HepG2 (cell line): ENCODE measurements around the gene DRC3. TPM values are rescaled to one million over a fixed set of nuclear protein-coding genes. Genes with fewer than 3 reads are reported as not detected.

Source experiments
- CAMTA2 ChIP-seq: sonication (generic); formaldehyde crosslinking; IDR thresholded peaks from 2 replicates; pipeline ENCODE4 v1.4.0; 2020; ENCODE audit warnings: mild to moderate bottlenecking, missing genetic modification reagents, borderline replicate concordance
- ZFY ChIP-seq: sonication (generic); formaldehyde crosslinking; IDR thresholded peaks from 2 replicates; pipeline ENCODE4 v1.4.0; 2020; ENCODE audit warnings: missing genetic modification reagents
- ZNF3 ChIP-seq: IDR thresholded peaks from 2 replicates; pipeline ENCODE4 v1.7.0; 2017; ENCODE audit warnings: inconsistent platforms
- ZNF564 ChIP-seq: sonication (generic); formaldehyde crosslinking; IDR thresholded peaks from 2 replicates; pipeline ENCODE4 v1.8.1; 2023; ENCODE audit warnings: mild to moderate bottlenecking, missing genetic modification reagents
- ZNF589 ChIP-seq: sonication (generic); formaldehyde crosslinking; conservative IDR thresholded peaks from 2 replicates; pipeline ENCODE4 v1.8.0; 2022; ENCODE audit warnings: mild to moderate bottlenecking, moderate library complexity, missing genetic modification reagents
- polyA plus RNA-seq, 8 experiments: library from polyadenylated mRNA; depleted of rRNA in 3 of 8; stranded (reverse) in 7 of 8; unstranded in 1 of 8; fragments of >200 nt; fragmentation: Illumina TruSeq in 4 of 8; extraction: Trizol in 4 of 8; gene quantifications; 2 replicates each; pipeline versions ENCODE4 v1.2.1 to v1.2.3, GENCODE V29; 2011 to 2016; ENCODE audit warnings: low read depth in 4 of 8, missing spikeins in 1 of 8, mixed read lengths in 1 of 8; ENCODE audit not compliant: insufficient read depth in 1 of 8
- total RNA-seq, 5 experiments: library from RNA; depleted of rRNA; stranded (reverse); fragments of >200 nt; fragmentation: Illumina TruSeq; extraction: Trizol; gene quantifications; 2 replicates each; pipeline ENCODE4 v1.2.3, GENCODE V29; 2016; ENCODE audit warnings: low read depth in 1 of 5
- TF ChIP-seq, protein P1 (sequence below): sonication (generic); formaldehyde crosslinking; IDR thresholded peaks from 2 replicates; pipeline ENCODE4 v1.4.0; 2020; ENCODE audit warnings: mild to moderate bottlenecking, missing genetic modification reagents, borderline replicate concordance
- TF ChIP-seq, protein P2 (sequence below): sonication (generic); formaldehyde crosslinking; IDR thresholded peaks from 2 replicates; pipeline ENCODE4 v1.5.1; 2020; ENCODE audit warnings: missing genetic modification reagents, mild to moderate bottlenecking, borderline replicate concordance
- TF ChIP-seq, protein P3 (sequence below): sonication (generic); formaldehyde crosslinking; IDR thresholded peaks from 2 replicates; pipeline ENCODE4 v1.4.0; 2020; ENCODE audit warnings: missing genetic modification reagents
- TF ChIP-seq, protein P4 (sequence below): sonication (generic); formaldehyde crosslinking; IDR thresholded peaks from 2 replicates; pipeline ENCODE4 v1.4.0; 2020; ENCODE audit warnings: missing genetic modification reagents, borderline replicate concordance
- TF ChIP-seq, protein P5 (sequence below): sonication (generic); formaldehyde crosslinking; IDR thresholded peaks from 2 replicates; pipeline ENCODE4 v1.4.0; 2020; ENCODE audit warnings: missing genetic modification reagents

The DRC3 gene
- total and polyA plus RNA-seq, 2 of the 13 experiments (the other 11 are each of a cell fraction or from before 2014, with no cell fraction given): 0.53 to 0.87 TPM

DNA sequence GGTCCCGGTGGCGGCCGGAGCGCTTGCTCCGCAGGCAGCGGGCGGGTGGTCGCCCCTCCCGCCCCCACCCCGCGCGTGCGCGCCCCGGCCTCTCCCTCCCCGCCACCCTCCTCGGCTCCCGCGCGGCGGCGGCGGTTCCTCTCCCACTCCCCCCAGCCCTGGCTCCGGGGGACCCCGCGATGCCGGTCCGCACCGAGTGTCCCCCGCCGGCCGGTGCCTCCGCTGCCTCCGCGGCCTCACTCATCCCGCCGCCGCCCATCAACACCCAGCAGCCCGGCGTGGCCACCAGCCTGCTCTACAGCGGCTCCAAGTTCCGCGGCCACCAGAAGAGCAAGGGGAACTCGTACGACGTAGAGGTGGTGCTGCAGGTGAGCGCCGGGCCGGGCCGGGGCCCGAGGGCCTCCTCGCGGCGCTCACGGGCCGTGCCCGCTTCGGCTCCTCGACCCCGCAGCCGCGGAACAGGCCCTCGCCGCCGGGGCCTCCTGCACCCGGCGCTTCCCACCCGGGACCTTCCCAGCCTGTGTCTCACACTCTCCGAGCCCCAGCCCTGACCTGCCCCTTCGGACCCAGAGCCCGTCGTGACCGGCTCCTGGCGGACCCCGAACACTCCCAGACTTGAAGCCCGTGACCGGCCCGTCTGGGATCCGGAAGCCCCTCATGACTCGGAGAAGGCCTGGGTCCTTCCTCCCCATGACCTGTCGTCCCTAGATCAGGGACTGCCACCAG, 67.0 kb downstream of the DRC3 start (continued):
- TF ChIP-seq, protein P1, sequence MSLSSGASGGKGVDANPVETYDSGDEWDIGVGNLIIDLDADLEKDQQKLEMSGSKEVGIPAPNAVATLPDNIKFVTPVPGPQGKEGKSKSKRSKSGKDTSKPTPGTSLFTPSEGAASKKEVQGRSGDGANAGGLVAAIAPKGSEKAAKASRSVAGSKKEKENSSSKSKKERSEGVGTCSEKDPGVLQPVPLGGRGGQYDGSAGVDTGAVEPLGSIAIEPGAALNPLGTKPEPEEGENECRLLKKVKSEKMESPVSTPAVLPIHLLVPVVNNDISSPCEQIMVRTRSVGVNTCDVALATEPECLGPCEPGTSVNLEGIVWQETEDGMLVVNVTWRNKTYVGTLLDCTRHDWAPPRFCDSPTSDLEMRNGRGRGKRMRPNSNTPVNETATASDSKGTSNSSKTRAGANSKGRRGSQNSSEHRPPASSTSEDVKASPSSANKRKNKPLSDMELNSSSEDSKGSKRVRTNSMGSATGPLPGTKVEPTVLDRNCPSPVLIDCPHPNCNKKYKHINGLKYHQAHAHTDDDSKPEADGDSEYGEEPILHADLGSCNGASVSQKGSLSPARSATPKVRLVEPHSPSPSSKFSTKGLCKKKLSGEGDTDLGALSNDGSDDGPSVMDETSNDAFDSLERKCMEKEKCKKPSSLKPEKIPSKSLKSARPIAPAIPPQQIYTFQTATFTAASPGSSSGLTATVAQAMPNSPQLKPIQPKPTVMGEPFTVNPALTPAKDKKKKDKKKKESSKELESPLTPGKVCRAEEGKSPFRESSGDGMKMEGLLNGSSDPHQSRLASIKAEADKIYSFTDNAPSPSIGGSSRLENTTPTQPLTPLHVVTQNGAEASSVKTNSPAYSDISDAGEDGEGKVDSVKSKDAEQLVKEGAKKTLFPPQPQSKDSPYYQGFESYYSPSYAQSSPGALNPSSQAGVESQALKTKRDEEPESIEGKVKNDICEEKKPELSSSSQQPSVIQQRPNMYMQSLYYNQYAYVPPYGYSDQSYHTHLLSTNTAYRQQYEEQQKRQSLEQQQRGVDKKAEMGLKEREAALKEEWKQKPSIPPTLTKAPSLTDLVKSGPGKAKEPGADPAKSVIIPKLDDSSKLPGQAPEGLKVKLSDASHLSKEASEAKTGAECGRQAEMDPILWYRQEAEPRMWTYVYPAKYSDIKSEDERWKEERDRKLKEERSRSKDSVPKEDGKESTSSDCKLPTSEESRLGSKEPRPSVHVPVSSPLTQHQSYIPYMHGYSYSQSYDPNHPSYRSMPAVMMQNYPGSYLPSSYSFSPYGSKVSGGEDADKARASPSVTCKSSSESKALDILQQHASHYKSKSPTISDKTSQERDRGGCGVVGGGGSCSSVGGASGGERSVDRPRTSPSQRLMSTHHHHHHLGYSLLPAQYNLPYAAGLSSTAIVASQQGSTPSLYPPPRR (CRISPR knock-in tag): no peak
- TF ChIP-seq, protein P2, sequence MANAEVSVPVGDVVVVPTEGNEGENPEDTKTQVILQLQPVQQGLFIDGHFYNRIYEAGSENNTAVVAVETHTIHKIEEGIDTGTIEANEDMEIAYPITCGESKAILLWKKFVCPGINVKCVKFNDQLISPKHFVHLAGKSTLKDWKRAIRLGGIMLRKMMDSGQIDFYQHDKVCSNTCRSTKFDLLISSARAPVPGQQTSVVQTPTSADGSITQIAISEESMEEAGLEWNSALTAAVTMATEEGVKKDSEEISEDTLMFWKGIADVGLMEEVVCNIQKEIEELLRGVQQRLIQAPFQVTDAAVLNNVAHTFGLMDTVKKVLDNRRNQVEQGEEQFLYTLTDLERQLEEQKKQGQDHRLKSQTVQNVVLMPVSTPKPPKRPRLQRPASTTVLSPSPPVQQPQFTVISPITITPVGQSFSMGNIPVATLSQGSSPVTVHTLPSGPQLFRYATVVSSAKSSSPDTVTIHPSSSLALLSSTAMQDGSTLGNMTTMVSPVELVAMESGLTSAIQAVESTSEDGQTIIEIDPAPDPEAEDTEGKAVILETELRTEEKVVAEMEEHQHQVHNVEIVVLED: no peak
- TF ChIP-seq ZNF3 (no peak), ZFY (CRISPR knock-in tag) (peak; percentile 66), ZNF564 (CRISPR knock-in tag) (0 out of 2 replicates have a peak, but pooled peaks have one; percentile 19), ZNF589 (CRISPR knock-in tag) (0 out of 2 replicates have a peak, but pooled peaks have one; percentile 12), CAMTA2 (no peak)
- TF ChIP-seq, protein P3, sequence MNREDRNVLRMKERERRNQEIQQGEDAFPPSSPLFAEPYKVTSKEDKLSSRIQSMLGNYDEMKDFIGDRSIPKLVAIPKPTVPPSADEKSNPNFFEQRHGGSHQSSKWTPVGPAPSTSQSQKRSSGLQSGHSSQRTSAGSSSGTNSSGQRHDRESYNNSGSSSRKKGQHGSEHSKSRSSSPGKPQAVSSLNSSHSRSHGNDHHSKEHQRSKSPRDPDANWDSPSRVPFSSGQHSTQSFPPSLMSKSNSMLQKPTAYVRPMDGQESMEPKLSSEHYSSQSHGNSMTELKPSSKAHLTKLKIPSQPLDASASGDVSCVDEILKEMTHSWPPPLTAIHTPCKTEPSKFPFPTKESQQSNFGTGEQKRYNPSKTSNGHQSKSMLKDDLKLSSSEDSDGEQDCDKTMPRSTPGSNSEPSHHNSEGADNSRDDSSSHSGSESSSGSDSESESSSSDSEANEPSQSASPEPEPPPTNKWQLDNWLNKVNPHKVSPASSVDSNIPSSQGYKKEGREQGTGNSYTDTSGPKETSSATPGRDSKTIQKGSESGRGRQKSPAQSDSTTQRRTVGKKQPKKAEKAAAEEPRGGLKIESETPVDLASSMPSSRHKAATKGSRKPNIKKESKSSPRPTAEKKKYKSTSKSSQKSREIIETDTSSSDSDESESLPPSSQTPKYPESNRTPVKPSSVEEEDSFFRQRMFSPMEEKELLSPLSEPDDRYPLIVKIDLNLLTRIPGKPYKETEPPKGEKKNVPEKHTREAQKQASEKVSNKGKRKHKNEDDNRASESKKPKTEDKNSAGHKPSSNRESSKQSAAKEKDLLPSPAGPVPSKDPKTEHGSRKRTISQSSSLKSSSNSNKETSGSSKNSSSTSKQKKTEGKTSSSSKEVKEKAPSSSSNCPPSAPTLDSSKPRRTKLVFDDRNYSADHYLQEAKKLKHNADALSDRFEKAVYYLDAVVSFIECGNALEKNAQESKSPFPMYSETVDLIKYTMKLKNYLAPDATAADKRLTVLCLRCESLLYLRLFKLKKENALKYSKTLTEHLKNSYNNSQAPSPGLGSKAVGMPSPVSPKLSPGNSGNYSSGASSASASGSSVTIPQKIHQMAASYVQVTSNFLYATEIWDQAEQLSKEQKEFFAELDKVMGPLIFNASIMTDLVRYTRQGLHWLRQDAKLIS (CRISPR knock-in tag): no peak
- TF ChIP-seq, protein P4, sequence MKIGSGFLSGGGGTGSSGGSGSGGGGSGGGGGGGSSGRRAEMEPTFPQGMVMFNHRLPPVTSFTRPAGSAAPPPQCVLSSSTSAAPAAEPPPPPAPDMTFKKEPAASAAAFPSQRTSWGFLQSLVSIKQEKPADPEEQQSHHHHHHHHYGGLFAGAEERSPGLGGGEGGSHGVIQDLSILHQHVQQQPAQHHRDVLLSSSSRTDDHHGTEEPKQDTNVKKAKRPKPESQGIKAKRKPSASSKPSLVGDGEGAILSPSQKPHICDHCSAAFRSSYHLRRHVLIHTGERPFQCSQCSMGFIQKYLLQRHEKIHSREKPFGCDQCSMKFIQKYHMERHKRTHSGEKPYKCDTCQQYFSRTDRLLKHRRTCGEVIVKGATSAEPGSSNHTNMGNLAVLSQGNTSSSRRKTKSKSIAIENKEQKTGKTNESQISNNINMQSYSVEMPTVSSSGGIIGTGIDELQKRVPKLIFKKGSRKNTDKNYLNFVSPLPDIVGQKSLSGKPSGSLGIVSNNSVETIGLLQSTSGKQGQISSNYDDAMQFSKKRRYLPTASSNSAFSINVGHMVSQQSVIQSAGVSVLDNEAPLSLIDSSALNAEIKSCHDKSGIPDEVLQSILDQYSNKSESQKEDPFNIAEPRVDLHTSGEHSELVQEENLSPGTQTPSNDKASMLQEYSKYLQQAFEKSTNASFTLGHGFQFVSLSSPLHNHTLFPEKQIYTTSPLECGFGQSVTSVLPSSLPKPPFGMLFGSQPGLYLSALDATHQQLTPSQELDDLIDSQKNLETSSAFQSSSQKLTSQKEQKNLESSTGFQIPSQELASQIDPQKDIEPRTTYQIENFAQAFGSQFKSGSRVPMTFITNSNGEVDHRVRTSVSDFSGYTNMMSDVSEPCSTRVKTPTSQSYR (CRISPR knock-in tag): no peak
- TF ChIP-seq, protein P5, sequence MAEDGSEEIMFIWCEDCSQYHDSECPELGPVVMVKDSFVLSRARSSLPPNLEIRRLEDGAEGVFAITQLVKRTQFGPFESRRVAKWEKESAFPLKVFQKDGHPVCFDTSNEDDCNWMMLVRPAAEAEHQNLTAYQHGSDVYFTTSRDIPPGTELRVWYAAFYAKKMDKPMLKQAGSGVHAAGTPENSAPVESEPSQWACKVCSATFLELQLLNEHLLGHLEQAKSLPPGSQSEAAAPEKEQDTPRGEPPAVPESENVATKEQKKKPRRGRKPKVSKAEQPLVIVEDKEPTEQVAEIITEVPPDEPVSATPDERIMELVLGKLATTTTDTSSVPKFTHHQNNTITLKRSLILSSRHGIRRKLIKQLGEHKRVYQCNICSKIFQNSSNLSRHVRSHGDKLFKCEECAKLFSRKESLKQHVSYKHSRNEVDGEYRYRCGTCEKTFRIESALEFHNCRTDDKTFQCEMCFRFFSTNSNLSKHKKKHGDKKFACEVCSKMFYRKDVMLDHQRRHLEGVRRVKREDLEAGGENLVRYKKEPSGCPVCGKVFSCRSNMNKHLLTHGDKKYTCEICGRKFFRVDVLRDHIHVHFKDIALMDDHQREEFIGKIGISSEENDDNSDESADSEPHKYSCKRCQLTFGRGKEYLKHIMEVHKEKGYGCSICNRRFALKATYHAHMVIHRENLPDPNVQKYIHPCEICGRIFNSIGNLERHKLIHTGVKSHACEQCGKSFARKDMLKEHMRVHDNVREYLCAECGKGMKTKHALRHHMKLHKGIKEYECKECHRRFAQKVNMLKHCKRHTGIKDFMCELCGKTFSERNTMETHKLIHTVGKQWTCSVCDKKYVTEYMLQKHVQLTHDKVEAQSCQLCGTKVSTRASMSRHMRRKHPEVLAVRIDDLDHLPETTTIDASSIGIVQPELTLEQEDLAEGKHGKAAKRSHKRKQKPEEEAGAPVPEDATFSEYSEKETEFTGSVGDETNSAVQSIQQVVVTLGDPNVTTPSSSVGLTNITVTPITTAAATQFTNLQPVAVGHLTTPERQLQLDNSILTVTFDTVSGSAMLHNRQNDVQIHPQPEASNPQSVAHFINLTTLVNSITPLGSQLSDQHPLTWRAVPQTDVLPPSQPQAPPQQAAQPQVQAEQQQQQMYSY (CRISPR knock-in tag): no peak
